Smooth muscle cell (in vitro differentiated cells): ENCODE data around the gene SEMA5B. TPM values are rescaled to one million over a fixed set of nuclear protein-coding genes. Genes with fewer than 3 reads are reported as not detected.

Experiments used
- DNase-seq: peaks from one replicate; lab custom pipeline; 2025; ENCODE audit not compliant: unreplicated experiment; lab: John Stamatoyannopoulos, UW
- H2AFZ ChIP-seq: fragments of 200-600 bp; sonication (generic); 2 replicates; pipeline ENCODE4 v1.6.0; 2016; ENCODE audit warnings: antibody characterized with exemption, low read depth, mild to moderate bottlenecking
- H3F3A ChIP-seq: fragments of 200-600 bp; sonication (generic); 2 replicates; pipeline ENCODE4 v1.6.0; 2017; ENCODE audit warnings: antibody characterized with exemption, low read depth
- H3K27ac ChIP-seq: fragments of 200-600 bp; sonication (generic); 2 replicates; pipeline ENCODE4 v1.5.1; 2016; ENCODE audit warnings: low read depth, mild to moderate bottlenecking
- H3K27me3 ChIP-seq: fragments of 200-600 bp; sonication (generic); 2 replicates; pipeline ENCODE4 v1.6.1; 2016; ENCODE audit warnings: low read depth, mild to moderate bottlenecking
- H3K36me3 ChIP-seq: fragments of 200-600 bp; sonication (generic); 2 replicates; pipeline ENCODE4 v1.5.1; 2016; ENCODE audit warnings: low read depth
- H3K4me1 ChIP-seq: fragments of 200-600 bp; sonication (generic); 2 replicates; pipeline ENCODE4 v1.5.1; 2016; ENCODE audit warnings: low read depth
- H3K4me2 ChIP-seq: fragments of 200-600 bp; sonication (generic); 2 replicates; pipeline ENCODE4 v1.6.0; 2016; ENCODE audit warnings: mild to moderate bottlenecking
- H3K4me3 ChIP-seq: fragments of 200-600 bp; sonication (generic); 2 replicates; pipeline ENCODE4 v1.5.1; 2016; ENCODE audit warnings: mild to moderate bottlenecking
- H3K79me2 ChIP-seq: fragments of 200-600 bp; sonication (generic); 2 replicates; pipeline ENCODE4 v1.6.0; 2016; ENCODE audit warnings: low read depth, mild to moderate bottlenecking
- H3K9ac ChIP-seq: fragments of 200-600 bp; sonication (generic); 2 replicates; pipeline ENCODE4 v1.6.0; 2016; ENCODE audit warnings: low read depth
- H3K9me3 ChIP-seq: fragments of 200-600 bp; sonication (generic); replicated peaks from 2 replicates; pipeline ENCODE4 v1.5.1; 2016; ENCODE audit warnings: low read depth
- H4K20me1 ChIP-seq: fragments of 200-600 bp; sonication (generic); 2 replicates; pipeline ENCODE4 v1.6.0; 2016; ENCODE audit warnings: low read depth
- WGBS: methylation state at CpG from one replicate; pipeline ENCODE4 v1.1.7; 2016; ENCODE audit warnings: low lambda C conversion rate; 5-methylcytosine and 5-hydroxymethylcytosine counted together
- polyA plus RNA-seq: library from polyadenylated mRNA; unstranded; fragments of >200 nt; fragmentation: Nextera tagmentation; extraction: Ambion mirVana; gene quantifications from 2 replicates; pipeline ENCODE4 v1.2.1, GENCODE V29; 2016
- total RNA-seq: library from RNA; depleted of rRNA; stranded (reverse); fragments of >200 nt; gene quantifications from 2 replicates; pipeline ENCODE4 v1.2.3, GENCODE V29; 2014
- TF ChIP-seq, protein P1 (sequence below): fragments of 200-600 bp; sonication (generic); IDR thresholded peaks from 2 replicates; pipeline ENCODE4 v1.5.1; 2017; ENCODE audit warnings: borderline replicate concordance, mild to moderate bottlenecking, antibody characterized with exemption; ENCODE audit not compliant: insufficient read depth, poor library complexity, severe bottlenecking

The SEMA5B gene
- total and polyA plus RNA-seq, 2 experiments from 2014 or later, result not detected

DNA sequence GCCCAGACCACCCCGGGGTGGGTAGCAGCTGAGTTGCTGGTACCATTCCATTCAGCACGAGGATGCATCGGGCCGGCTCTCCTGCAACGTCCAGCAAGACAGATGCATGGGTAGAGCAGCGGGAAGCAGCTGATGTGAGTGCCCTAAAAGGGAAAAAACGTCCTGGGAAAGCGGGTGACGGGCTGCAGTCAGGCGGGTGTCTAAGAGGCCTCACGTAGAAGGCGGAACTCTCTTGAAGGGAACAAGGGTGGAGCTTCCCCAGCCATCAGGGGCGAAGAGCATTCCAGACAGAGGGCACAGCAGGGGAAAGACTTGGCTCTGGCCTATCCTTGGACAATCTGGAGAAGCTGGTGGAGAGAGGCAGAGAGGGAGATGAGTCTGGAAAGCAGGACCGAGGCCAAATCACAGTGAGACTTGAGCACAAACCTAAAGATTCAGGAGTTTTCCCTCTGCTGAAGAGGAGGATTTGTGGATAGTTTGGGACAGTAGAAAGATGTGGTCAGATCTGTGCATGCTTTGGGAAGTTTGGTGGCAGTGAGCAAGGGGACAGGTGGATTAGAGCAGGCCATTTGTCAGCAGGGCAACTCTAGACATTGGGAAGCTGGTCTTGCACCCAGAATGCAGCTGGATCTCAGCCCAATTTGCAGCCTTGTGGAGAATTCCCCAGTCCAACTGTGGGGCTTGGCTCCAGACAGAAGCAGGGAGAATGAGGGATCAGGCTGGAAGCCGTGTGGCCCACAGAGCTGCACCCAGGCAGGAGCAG, 70.7 kb downstream of the SEMA5B start:
- Histone ChIP-seq H3K9me3 (no peaks in the 10 kb centered on the region), H4K20me1 (no peaks in the 10 kb centered on the region), H3K79me2 (no peaks in the 10 kb centered on the region), H3K9ac (no peak overlapping the region), H3K4me3 (no peak overlapping the region), H3K4me2 (no peak overlapping the region), H3F3A (no peaks in the 10 kb centered on the region), H3K27ac (no peak overlapping the region), H3K27me3 (peaks cover 6% of the 10 kb centered on the region), H2AFZ (no peak overlapping the region), H3K4me1 (peaks cover 11% of the 10 kb centered on the region), H3K36me3 (no peaks in the 10 kb centered on the region)
- TF ChIP-seq, protein P1, sequence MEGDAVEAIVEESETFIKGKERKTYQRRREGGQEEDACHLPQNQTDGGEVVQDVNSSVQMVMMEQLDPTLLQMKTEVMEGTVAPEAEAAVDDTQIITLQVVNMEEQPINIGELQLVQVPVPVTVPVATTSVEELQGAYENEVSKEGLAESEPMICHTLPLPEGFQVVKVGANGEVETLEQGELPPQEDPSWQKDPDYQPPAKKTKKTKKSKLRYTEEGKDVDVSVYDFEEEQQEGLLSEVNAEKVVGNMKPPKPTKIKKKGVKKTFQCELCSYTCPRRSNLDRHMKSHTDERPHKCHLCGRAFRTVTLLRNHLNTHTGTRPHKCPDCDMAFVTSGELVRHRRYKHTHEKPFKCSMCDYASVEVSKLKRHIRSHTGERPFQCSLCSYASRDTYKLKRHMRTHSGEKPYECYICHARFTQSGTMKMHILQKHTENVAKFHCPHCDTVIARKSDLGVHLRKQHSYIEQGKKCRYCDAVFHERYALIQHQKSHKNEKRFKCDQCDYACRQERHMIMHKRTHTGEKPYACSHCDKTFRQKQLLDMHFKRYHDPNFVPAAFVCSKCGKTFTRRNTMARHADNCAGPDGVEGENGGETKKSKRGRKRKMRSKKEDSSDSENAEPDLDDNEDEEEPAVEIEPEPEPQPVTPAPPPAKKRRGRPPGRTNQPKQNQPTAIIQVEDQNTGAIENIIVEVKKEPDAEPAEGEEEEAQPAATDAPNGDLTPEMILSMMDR, result no peak
- 86% methylated on average over 15 of the region's 15 CpGs for WGBS
- no peak for DNase-seq

DNA sequence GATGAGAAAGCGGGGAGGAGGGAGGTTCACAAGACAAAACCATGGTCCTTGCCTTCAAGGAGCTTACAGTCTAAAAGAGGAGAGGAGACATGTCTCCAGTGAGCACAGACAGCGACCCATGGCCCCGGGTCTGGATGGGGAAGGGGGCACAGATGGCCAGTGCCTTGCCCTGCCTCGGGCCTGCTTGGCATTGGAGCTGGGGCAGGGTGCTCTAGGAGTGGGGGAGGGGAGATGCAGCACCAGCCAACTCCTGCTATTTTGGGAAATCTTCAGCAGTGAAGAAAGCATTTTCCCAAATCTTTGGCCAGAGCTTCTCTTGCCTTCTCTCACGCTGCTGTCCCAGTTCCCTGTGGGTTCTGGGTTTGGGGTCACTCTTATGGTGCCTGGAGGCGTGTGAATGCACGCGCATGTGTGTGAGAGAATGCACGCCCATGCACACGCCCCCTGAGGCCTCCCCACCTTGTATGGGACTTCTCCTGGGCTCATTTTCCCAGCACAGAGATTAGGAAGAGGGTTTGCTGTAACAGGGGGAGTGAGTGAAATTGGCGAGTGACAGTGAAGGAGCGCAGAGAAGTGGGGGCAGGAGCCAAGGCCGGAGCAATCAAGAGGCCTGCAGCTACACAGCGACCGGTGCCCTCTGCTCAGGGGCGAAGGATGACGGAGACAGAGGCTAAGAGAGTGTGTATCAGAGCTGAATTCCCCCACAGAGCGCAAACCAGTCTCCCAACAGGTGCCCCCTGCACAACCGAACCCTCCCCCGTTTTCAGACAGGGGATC, 71.5 kb downstream of the SEMA5B start:
- Histone ChIP-seq H3K4me1 (peaks cover 11% of the 10 kb centered on the region), H3K4me2 (no peak overlapping the region), H3K36me3 (no peaks in the 10 kb centered on the region), H4K20me1 (no peaks in the 10 kb centered on the region), H3K9ac (no peak overlapping the region), H2AFZ (no peak overlapping the region), H3K9me3 (no peaks in the 10 kb centered on the region), H3K27ac (no peak overlapping the region), H3K27me3 (peaks cover 4% of the 10 kb centered on the region), H3K79me2 (no peaks in the 10 kb centered on the region), H3F3A (no peaks in the 10 kb centered on the region), H3K4me3 (no peak overlapping the region)
- no peak for DNase-seq
- WGBS, result 96% methylated on average over 20 of the region's 20 CpGs
- TF ChIP-seq, protein P1, result no peak

DNA sequence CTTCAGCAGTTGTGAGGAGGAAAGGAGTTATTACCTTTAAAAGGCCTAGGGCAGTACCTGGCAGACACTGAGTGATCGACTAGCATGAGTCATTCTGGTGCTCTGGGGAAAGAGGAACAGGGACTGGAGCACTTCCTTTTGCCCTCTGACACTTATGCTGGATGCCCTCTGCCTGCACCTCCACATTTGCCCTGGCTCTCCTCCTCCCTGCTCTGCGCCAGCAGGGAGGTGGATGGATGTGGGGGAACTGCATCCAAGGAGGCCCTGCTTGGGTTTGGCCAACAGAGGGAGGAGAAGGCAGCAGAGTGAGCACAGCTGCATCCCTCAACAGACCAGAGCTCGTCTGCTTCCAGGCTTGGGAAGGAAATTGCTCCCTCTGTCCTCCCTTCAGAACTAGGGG, 75.0 kb downstream of the SEMA5B start:
- no peak overlapping the region for H3K4me3 ChIP-seq
- TF ChIP-seq, protein P1, result no peak
- no peak overlapping the region for H3K4me2 ChIP-seq
- peaks cover under 1% of the 10 kb centered on the region for H3K4me1 ChIP-seq
- H2AFZ ChIP-seq, result no peak overlapping the region
- H3K9ac ChIP-seq, result no peak overlapping the region
- no peak overlapping the region for H3K27ac ChIP-seq
- H3F3A ChIP-seq, result no peaks in the 10 kb centered on the region
- no peaks in the 10 kb centered on the region for H4K20me1 ChIP-seq
- no peaks in the 10 kb centered on the region for H3K9me3 ChIP-seq
- H3K79me2 ChIP-seq, result no peaks in the 10 kb centered on the region
- no peaks in the 10 kb centered on the region for H3K27me3 ChIP-seq
- 56% methylated on average over 3 of the region's 3 CpGs for WGBS
- H3K36me3 ChIP-seq, result no peaks in the 10 kb centered on the region
- DNase-seq, result no peak
